EL (cell line): ENCODE measurements around the gene SNF8.

Experiments used
- DNase-seq: peaks from one replicate; pipeline ENCODE4 v3.0.0-alpha.2; 2016

The SNF8 gene

DNA sequence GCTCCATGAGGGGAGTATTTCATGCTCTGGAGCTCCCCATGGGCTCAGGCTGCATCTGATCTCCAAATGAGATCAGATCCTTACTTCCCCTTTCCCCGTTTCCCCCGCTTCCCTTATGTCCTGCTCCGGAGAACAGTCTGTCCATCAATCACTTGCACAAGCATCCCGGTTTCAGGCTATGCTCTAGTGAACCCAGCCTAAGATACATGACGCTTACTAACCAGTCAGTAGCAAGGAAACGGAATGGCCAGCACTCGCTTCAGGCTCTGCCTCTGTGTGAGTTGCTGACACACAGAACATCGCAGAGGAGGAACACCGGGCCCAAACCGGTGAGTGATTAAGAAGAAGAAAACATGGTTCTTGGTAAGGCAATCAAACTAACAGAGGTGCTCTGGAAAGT lies 61.5 kb downstream of the SNF8 start:
- DNase-seq, result no peak

DNA sequence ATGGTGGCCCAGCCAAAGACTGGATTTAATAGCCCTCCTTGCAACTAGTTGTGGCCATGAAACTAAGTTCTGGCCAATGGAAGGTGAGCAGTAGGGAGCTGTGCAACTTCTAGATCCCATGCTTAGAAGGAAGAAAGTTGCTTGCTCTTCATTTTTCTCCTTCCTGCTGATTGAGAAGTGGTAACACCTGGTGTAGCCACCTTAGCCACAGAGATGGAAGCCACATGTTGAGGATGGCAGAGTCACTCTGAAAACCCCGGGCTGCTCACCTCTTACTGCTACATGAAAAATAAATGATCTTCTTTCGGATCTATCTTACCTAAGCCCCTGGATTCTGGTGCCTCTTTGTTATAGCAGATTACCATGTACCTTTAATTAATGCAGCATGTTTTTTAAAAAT lies 62.4 kb downstream of the SNF8 start:
- no peak for DNase-seq
